Stimulated activated CD8-positive, alpha-beta memory T cell treated with anti-CD3 and anti-CD28 coated beads, Interleukin-4, amount 100 ng/mL, for 1 hour (primary cell): ENCODE data around the gene CCDC78.

ENCODE experiments used
- DNase-seq, 2 donors: peaks; one replicate each; pipeline ENCODE4 v3.0.0-alpha.2; 2020; ENCODE audit warnings: low read depth in 2 of 2, low spot score in 1 of 2

Gene CCDC78

GRCh38 chr16:726438-727290, at the start of gene CCDC78, which contains the start of gene HAGHL:
TSS of gene CCDC78 (minus strand) at chr16:726443. CDS start at chr16:726367, 76 bp downstream.
TSS of gene HAGHL (plus strand) at chr16:727106. CDS start at chr16:727510, 404 bp downstream.
- DNase-seq, result peak; percentile 28 to 38

GRCh38 chr16:775236-775796, 49.1 kb upstream of the CCDC78 start:
- DNase-seq, result no peak

- no peak for DNase-seq
Measured at GRCh38 chr16:774086-775001, 48.1 kb upstream of the CCDC78 start.

GRCh38 chr16:772959-773358, 46.7 kb upstream of the CCDC78 start:
- no peak for DNase-seq

GRCh38 chr16:770411-770810, 44.2 kb upstream of the CCDC78 start:
- no peak for DNase-seq

- DNase-seq, result no peak
Measured at GRCh38 chr16:769934-770333, 43.7 kb upstream of the CCDC78 start.

- no peak for DNase-seq
Measured at GRCh38 chr16:769184-769784, 43.0 kb upstream of the CCDC78 start.

- DNase-seq, result no peak
Measured at GRCh38 chr16:768428-768827, 42.2 kb upstream of the CCDC78 start.

- DNase-seq, result no peak
Measured at GRCh38 chr16:767743-768235, 41.5 kb upstream of the CCDC78 start.

GRCh38 chr16:766820-767640, 40.8 kb upstream of the CCDC78 start:
- DNase-seq, result no peak

GRCh38 chr16:766008-766819, 40.0 kb upstream of the CCDC78 start:
- no peak for DNase-seq

- DNase-seq, result no peak
Measured at GRCh38 chr16:765488-765865, 39.2 kb upstream of the CCDC78 start.

- DNase-seq, result no peak
Measured at GRCh38 chr16:764848-765487, 38.7 kb upstream of the CCDC78 start.

GRCh38 chr16:764184-764750, 38.0 kb upstream of the CCDC78 start:
- no peak for DNase-seq

GRCh38 chr16:763369-764183, 37.3 kb upstream of the CCDC78 start:
- DNase-seq, result no peak

- no peak for DNase-seq
Measured at GRCh38 chr16:762595-763268, 36.5 kb upstream of the CCDC78 start.
